GM21447 (cell line): ENCODE results near the gene PUM1.
"Not testable (repeated sequence)": the region's sequence is repeated elsewhere in the genome, so short reads cannot be mapped to it uniquely, and the experiment has no call there.

ENCODE experiments used
- ATAC-seq: cut with Tn5 transposase; IDR thresholded peaks from one replicate; pipeline ENCODE4 v1.9.1; 2021; ENCODE audit not compliant: unreplicated experiment

PUM1 gene

GRCh38 chr1:30966690-30967369 is 98.7 kb downstream of the PUM1 start:
- ATAC-seq, result no peak

DNA sequence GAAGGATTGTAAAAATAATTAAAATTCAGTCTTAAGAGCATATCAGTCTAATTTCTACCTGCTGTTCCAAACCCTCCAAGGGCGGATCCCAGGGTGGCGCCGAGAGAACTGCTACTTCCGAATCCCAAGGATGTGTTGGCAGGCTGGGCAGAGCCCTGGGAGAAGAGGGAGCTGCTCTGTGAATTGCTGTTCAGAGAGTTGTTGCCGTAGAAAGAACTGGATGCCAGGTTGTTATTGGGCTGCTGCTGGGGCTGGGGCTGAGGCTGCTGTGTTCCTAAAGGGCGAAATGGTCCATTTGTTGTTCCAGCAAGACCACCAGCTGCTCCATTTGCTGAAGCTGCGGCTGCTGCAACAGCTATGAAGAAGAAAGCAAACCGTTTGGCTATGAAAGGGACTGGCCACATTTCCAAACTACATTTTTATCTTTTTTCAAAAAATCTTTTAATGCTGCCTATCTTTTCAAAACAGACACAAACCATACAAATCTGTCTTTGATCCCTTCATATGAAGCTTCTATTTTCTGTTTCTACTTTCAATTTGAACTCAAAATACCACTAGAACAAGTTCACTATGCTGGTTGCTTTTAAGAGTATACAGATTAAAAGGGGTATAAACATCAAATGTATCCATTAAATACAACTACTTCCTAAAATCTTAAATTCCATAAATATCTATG is 99.5 kb downstream of the PUM1 start:
- ATAC-seq, result no peak

DNA sequence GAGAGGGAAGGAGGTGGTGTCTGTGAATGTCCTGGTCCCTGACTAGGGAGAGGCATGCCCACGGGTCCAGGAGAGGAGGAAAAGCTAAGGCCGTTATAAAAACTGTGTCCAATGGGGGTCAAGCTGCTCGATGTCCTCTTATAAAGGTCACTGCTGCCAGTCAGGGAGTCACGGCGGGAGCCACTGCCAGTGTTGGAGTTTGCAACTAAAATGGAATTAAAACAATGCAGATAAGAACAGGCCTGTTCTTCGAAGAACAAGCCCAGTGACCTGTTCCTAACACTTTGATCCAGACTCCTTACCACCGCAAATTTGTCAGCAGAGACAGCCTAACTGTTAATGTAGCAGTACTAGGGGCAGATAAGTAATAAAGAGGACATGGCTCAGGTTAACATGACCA is 100.8 kb downstream of the PUM1 start:
- ATAC-seq, result no peak

DNA sequence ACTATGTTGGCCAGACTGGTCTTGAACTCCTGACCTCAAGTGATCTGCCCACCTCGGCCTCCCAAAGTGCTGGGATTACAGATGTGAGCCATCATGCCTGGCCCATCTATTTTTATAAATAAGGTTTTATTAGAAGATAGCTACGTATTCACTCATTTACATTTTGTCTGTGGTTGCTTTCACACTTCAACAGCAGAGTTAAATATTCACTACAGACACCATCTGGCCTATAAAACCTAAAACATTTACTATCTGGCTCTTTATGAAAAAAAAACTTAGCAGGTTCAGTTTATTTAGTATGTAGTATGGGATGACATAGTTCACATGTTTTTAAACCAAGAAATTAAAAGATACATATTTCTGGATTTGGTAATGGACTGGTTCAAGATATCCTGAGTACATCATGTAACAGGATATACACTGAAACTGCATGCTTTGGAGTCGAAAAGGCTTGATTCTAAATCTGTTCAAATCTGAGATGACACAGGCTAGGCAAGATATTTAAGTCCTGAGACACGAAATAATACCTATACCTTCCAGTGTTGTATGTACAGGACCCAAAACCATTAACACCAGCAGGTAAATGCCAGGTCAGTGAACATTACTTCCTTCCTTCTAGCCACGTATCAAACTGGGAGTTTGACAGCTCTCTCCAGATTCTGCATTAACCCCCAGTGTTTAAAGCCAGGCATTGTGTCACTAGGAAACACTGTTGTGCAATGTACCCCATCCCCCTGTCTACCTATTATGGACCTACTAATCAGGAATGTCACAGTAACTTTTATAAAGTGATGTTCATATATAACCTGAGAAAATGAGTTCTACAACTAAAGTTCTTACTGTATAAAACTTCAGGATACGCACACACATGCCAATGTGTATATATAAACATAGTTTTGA is 102.7 kb downstream of the PUM1 start:
- ATAC-seq, result no peak

GRCh38 chr1:30957560-30958222 is 107.8 kb downstream of the PUM1 start:
- ATAC-seq, result no peak

- no peak for ATAC-seq
Observed at GRCh38 chr1:30955448-30956015, 110.0 kb downstream of the PUM1 start.

- no peak for ATAC-seq
Observed at GRCh38 chr1:30953685-30954084, 111.8 kb downstream of the PUM1 start.

DNA sequence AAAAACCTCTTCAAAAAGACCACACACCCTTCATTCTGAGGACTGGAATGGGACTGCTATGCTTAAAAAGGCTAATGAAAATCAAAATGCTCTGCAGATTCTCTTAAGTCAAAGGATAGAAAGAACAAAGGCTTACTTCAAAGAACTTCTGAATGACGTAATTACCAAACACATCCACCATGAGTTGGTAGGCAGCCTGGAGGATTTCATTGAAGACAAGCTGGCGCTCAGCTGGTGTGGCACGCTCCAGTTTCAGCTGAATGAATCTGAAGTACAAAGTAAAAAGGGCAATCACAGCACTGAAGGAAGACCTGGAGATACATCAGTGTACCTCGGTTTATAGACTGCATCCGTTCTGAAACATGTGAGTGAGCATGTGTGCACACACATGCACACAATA is 113.4 kb downstream of the PUM1 start:
- no peak for ATAC-seq

DNA sequence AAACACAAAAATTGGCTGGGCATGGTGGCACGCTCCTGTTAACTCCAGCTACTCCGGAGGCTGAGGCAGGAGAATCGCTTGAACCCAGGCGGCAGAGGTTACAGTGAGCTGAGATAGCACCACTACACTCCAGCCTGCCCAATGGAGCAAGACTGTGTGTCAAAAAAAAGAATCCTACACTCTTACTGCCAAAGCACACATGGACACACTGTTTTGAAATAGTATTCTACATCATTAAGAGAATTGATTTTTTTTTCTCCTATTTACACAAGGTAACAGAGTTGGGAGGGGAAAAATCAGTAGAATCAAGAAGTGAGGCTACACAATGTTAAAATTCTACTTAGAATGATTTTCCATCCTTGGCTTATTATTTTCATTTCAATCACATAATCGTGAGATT is 114.8 kb downstream of the PUM1 start:
- ATAC-seq, result no peak

GRCh38 chr1:30950053-30950452 is 115.5 kb downstream of the PUM1 start:
- no peak for ATAC-seq

GRCh38 chr1:30949487-30949838 is 116.1 kb downstream of the PUM1 start:
- ATAC-seq, result not testable (repeated sequence)

- ATAC-seq, result not testable (repeated sequence)
Observed at GRCh38 chr1:30948813-30949486, 116.6 kb downstream of the PUM1 start.

DNA sequence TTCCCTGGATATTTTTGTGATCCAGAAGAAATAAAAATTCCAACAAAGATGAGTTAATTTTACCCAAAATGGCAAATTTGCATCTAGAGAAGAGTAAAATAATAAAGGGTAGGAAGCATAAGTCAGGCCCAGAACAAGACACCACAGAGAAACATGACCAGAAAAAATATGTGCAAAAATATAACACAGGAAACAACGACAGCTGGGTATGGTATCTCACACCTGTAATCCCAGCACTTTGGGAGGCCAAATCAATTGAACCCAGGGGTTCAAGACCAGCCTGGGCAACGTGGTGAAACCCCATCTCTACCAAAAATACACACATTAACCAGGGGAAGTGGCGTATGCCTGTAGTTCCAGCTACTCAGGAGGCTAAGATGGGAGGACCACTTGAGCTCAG is 117.2 kb downstream of the PUM1 start:
- ATAC-seq, result no peak

DNA sequence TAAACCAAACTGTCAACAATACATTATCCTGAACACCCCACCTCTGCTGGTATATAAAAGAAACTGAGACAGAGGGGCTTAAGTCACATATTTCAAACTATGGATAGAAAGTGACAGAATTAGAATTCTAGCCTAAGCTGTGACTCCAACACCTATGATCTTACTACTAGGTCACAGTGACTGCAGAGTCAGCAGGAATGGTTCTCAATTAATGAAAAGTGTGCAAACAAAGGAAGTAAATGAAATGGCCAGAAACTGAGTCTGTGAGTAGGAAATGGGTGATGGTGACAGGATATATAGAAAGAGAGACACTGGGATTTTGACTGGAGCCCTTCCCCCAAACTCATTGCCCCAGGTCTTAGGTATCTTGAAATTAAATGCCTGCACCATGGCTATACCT is 118.3 kb downstream of the PUM1 start:
- no peak for ATAC-seq

DNA sequence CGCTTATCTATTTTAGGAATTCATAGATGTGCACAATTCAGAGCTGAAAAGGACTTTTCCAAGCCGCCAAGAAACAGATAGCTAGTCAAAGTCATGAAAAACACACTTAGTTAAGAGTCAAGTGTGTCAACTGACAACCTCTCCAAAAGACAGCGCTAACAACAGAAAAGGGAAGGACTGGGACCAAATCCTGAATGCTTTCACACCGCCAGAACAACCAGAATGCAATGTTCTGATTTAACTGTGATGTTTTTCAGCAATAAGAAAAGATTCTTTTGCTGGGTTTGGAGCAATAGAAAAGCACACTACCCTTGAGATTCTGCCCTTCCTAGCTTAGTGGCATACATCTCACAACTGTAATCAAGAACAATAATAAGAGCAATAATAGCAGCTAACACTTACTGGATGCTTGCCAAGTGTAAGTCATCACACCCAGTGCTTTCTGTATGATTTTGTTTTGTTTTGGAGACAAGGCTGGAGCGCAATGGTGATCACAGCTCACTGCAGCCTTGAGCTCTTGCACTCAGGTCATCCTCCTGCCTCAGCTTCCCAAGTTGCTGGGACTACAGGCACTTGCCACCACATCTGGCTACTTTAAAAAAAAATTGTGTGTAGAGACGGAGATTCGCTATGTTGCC is 123.1 kb downstream of the PUM1 start:
- ATAC-seq, result no peak

- no peak for ATAC-seq
Observed at GRCh38 chr1:30940541-30940940, 125.0 kb downstream of the PUM1 start.

- ATAC-seq, result no peak
Observed at GRCh38 chr1:30936541-30937171, 128.9 kb downstream of the PUM1 start.

GRCh38 chr1:30935758-30936157 is 129.8 kb downstream of the PUM1 start:
- ATAC-seq, result not testable (repeated sequence)

GRCh38 chr1:30934613-30935012 is 130.9 kb downstream of the PUM1 start:
- ATAC-seq, result no peak

DNA sequence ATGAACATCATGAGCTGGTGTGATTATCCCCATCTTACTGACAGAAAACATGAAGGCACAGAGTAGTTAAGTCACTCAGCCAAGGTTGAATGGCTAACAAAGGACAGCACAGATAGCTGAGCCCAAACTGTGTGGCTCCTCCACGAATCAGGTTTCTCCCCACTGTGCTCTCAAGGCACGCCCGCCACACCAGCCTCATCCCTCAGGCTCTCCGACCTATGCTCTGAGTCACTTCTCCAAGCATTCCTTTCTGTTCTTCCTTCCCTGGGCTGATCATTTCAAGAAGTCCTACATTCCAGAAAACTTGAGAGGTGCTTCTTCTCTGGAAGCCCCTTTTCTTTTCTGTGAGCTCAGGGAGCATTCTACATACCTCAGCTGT is 131.7 kb downstream of the PUM1 start:
- no peak for ATAC-seq
